K562 (cell line): ENCODE measurements around the gene WDR18. TPM values are rescaled to one million over a fixed set of nuclear protein-coding genes. Genes with fewer than 3 reads are reported as not detected.
A peak's percentile ranks its signal among the peaks of the same experiment; 100 is the strongest.

Experiments
- CEBPG ChIP-seq, 3 experiments: fragments of 200-800 bp in 1 of 3; sonication (Bioruptor generic) in 1 of 3; sonication (generic) in 1 of 3; formaldehyde crosslinking in 1 of 3; IDR thresholded peaks in 2 of 3; conservative IDR thresholded peaks in 1 of 3; 2 replicates each; pipeline versions ENCODE4 v1.6.1 to v1.8.0; 2016 to 2022; ENCODE audit warnings: missing compliant biosample characterization in 2 of 3, missing genetic modification characterization in 2 of 3, mild to moderate bottlenecking in 1 of 3, missing genetic modification reagents in 1 of 3
- CREB5 ChIP-seq: fragments of 250-450 bp; sonication (Bioruptor Pico); IDR thresholded peaks from 2 replicates; pipeline ENCODE4 v1.5.0; 2020; ENCODE audit warnings: mild to moderate bottlenecking
- FOXO4 ChIP-seq: fragments of 450-650 bp; formaldehyde crosslinking; IDR thresholded peaks from 2 replicates; pipeline ENCODE4 v1.4.0; 2020; ENCODE audit warnings: mild to moderate bottlenecking, moderate library complexity
- HDGF ChIP-seq: fragments of 450-650 bp; IDR thresholded peaks from 2 replicates; pipeline ENCODE4 v1.6.1; 2016
- LARP7 ChIP-seq: fragments of 450-650 bp; IDR thresholded peaks from 2 replicates; pipeline ENCODE4 v1.6.1; 2016
- MAFG ChIP-seq: fragments of 450-650 bp; conservative IDR thresholded peaks from 2 replicates; pipeline ENCODE4 v1.6.1; 2016; ENCODE audit warnings: missing genetic modification characterization, missing compliant biosample characterization
- MITF ChIP-seq: IDR thresholded peaks from 2 replicates; pipeline ENCODE4 v1.6.1; 2014; ENCODE audit warnings: antibody characterized with exemption
- NCOA2 ChIP-seq, 2 experiments: fragments of 450-650 bp; IDR thresholded peaks; 2 replicates each; pipeline ENCODE4 v1.6.1; 2018; ENCODE audit warnings: mild to moderate bottlenecking in 2 of 2, moderate library complexity in 1 of 2; ENCODE audit not compliant: partially characterized antibody in 2 of 2
- NELFE ChIP-seq: IDR thresholded peaks from 2 replicates; pipeline ENCODE4 v1.6.1; 2011; ENCODE audit warnings: mild to moderate bottlenecking; ENCODE audit not compliant: insufficient read depth, insufficient read length
- NFE2 ChIP-seq: IDR thresholded peaks from 2 replicates; pipeline ENCODE4 v1.6.1; 2014; ENCODE audit warnings: antibody characterized with exemption, low read depth
- PHF21A ChIP-seq: fragments of 450-650 bp; IDR thresholded peaks from 2 replicates; pipeline ENCODE4 v1.6.1; 2017; ENCODE audit warnings: low read depth, borderline replicate concordance
- PYGO2 ChIP-seq: fragments of 450-650 bp; IDR thresholded peaks from 2 replicates; pipeline ENCODE4 v1.6.1; 2016; ENCODE audit warnings: mild to moderate bottlenecking, missing genetic modification characterization, moderate library complexity, missing compliant biosample characterization
- SMARCE1 ChIP-seq: fragments of 450-650 bp; IDR thresholded peaks from 2 replicates; pipeline ENCODE4 v1.7.1; 2016; ENCODE audit warnings: mild to moderate bottlenecking
- TARDBP ChIP-seq: fragments of 450-650 bp; IDR thresholded peaks from 2 replicates; pipeline ENCODE4 v1.6.1; 2016
- ZBTB43 ChIP-seq: sonication (generic); formaldehyde crosslinking; IDR thresholded peaks from 2 replicates; pipeline ENCODE4 v1.8.0; 2023; ENCODE audit warnings: mild to moderate bottlenecking, missing genetic modification reagents
- ZEB2 ChIP-seq: fragments of 450-650 bp; IDR thresholded peaks from 2 replicates; pipeline ENCODE4 v1.6.1; 2016
- ZFP36 ChIP-seq: fragments of 150-350 bp; IDR thresholded peaks from 2 replicates; pipeline ENCODE4 v1.6.1; 2018; ENCODE audit warnings: low read length, low read depth; ENCODE audit not compliant: partially characterized antibody
- ZNF512 ChIP-seq: IDR thresholded peaks from 2 replicates; pipeline ENCODE4 v1.6.1; 2016; ENCODE audit warnings: missing genetic modification characterization, missing compliant biosample characterization
- ZNF589 ChIP-seq: fragments of 200-800 bp; sonication (Bioruptor generic); IDR thresholded peaks from 2 replicates; pipeline ENCODE4 v1.6.1; 2016; ENCODE audit warnings: low read depth, missing genetic modification characterization, missing compliant biosample characterization
- ZNF76 ChIP-seq: fragments of 250-450 bp; sonication (Bioruptor Pico); IDR thresholded peaks from 2 replicates; pipeline ENCODE4 v1.4.0; 2020; ENCODE audit warnings: mild to moderate bottlenecking, moderate library complexity, borderline replicate concordance
- polyA plus RNA-seq, 8 experiments: library from polyadenylated mRNA; depleted of rRNA in 4 of 8; stranded (reverse) in 5 of 8; unstranded in 3 of 8; fragments of >200 nt; fragmentation: Nextera tagmentation in 2 of 8; fragmentation: Illumina TruSeq in 1 of 8; extraction: Ambion mirVana in 2 of 8; extraction: Trizol in 1 of 8; gene quantifications; 2 replicates each; pipeline versions ENCODE4 v1.2.1 to v1.2.3, GENCODE V29; 2011 to 2014; ENCODE audit warnings: inconsistent platforms in 1 of 8, missing spikeins in 1 of 8
- total RNA-seq, 7 experiments: library from RNA; depleted of rRNA in 6 of 7; stranded (reverse); fragments of >200 nt in 6 of 7; fragmentation: Illumina TruSeq in 2 of 7; extraction: Trizol in 2 of 7; gene quantifications; 2 replicates each; pipeline versions ENCODE4 v1.2.1 to v1.2.3, GENCODE V29; 2011 to 2021; ENCODE audit warnings: low replicate concordance in 1 of 7

The WDR18 gene
- total and polyA plus RNA-seq, 9 of the 15 experiments (the other 6 are each of a cell fraction or from before 2014, with no cell fraction given): 0.65 to 181 (median 30.1) TPM

GRCh38 chr19:1041835-1042685 is 57.9 kb downstream of the WDR18 start (continued):
- TF ChIP-seq ZNF512 (tag) (no peak), MITF (no peak), CREB5 (CRISPR knock-in tag) (no peak), ZNF589 (no peak), ZBTB43 (CRISPR knock-in tag) (no peak), PYGO2 (no peak), PHF21A (no peak), FOXO4 (CRISPR knock-in tag) (no peak), NFE2 (peak; percentile 30; the same call in 1 of the 2 replicates), SMARCE1 (no peak), ZFP36 (peak; percentile 14), ZNF76 (CRISPR knock-in tag) (no peak), MAFG (no peak), ZEB2 (no peak), HDGF (no peak), LARP7 (no peak), NCOA2 (IDR thresholded peaks at IDR 0.05; ENCODE audit: partially characterized antibody in 2 of 2) (no peak), NELFE (no peak), CEBPG (CRISPR knock-in tag; IDR thresholded peaks at IDR 0.05) (no peak), CEBPG (tag; conservative IDR thresholded peaks at IDR 0.05 in 1 of 2, IDR thresholded peaks at IDR 0.05 in 1 of 2) (no peak), TARDBP (no peak)
